ENCODE measurements around the gene MT1X. TPM values are rescaled to one million over a fixed set of nuclear protein-coding genes. Genes with fewer than 3 reads are reported as not detected.
A peak's percentile ranks its signal among the peaks of the same experiment; 100 is the strongest.

Gene MT1X
- total RNA-seq, 1 donor from 2014 or later = 19.6 TPM

GRCh38 chr16:56726926-56727325 lies 44.7 kb downstream of the MT1X start:
- no peak for TF ChIP-seq CTCF (IDR thresholded peaks at IDR 0.05; ENCODE audit: insufficient read depth, low read length, poor library complexity, severe bottlenecking)
- Histone ChIP-seq H3K4me3 (ENCODE audit: low read depth, low read length) (no peak overlapping the region), H3K36me3 (ENCODE audit: control insufficient read depth, insufficient read depth, low read length) (no peaks in the 10 kb centered on the region), H3K27me3 (ENCODE audit: control insufficient read depth, insufficient read depth, low read length) (no peaks in the 10 kb centered on the region)
- no peak for DNase-seq (ENCODE audit: low read depth)

GRCh38 chr16:56728027-56728426 lies 45.8 kb downstream of the MT1X start:
- no peak for DNase-seq (ENCODE audit: low read depth)
- H3K27me3 ChIP-seq (ENCODE audit: control insufficient read depth, insufficient read depth, low read length) = no peaks in the 10 kb centered on the region
- no peaks in the 10 kb centered on the region for H3K36me3 ChIP-seq (ENCODE audit: control insufficient read depth, insufficient read depth, low read length)
- TF ChIP-seq CTCF (IDR thresholded peaks at IDR 0.05; ENCODE audit: insufficient read depth, low read length, poor library complexity, severe bottlenecking) = no peak
- no peak overlapping the region for H3K4me3 ChIP-seq (ENCODE audit: low read depth, low read length)

- Histone ChIP-seq H3K4me3 (ENCODE audit: low read depth, low read length) (peak overlapping the region; percentile 65), H3K36me3 (ENCODE audit: control insufficient read depth, insufficient read depth, low read length) (no peaks in the 10 kb centered on the region), H3K27me3 (ENCODE audit: control insufficient read depth, insufficient read depth, low read length) (no peaks in the 10 kb centered on the region)
- TF ChIP-seq CTCF (IDR thresholded peaks at IDR 0.05; ENCODE audit: insufficient read depth, low read length, poor library complexity, severe bottlenecking) = no peak
- DNase-seq (ENCODE audit: low read depth) = no peak
These were observed 46.9 kb downstream of the MT1X start for GRCh38 chr16:56728980-56729734.

GRCh38 chr16:56729735-56730662 lies 47.7 kb downstream of the MT1X start, which contains the start of gene NUP93:
TSS of gene NUP93 (plus strand) at chr16:56730129. CDS start at chr16:56748248, 18,119 bp downstream.
- peak; percentile 63 for DNase-seq (ENCODE audit: low read depth)
- TF ChIP-seq CTCF (IDR thresholded peaks at IDR 0.05; ENCODE audit: insufficient read depth, low read length, poor library complexity, severe bottlenecking) = no peak
- H3K36me3 ChIP-seq (ENCODE audit: control insufficient read depth, insufficient read depth, low read length) = no peaks in the 10 kb centered on the region
- peak within 1 kb of the TSS; percentile 65 for H3K4me3 ChIP-seq (ENCODE audit: low read depth, low read length)
- H3K27me3 ChIP-seq (ENCODE audit: control insufficient read depth, insufficient read depth, low read length) = no peaks in the 10 kb centered on the region

GRCh38 chr16:56732366-56732765 lies 50.1 kb downstream of the MT1X start:
- no peak overlapping the region for H3K4me3 ChIP-seq (ENCODE audit: low read depth, low read length)
- no peaks in the 10 kb centered on the region for H3K27me3 ChIP-seq (ENCODE audit: control insufficient read depth, insufficient read depth, low read length)
- H3K36me3 ChIP-seq (ENCODE audit: control insufficient read depth, insufficient read depth, low read length) = no peaks in the 10 kb centered on the region
- DNase-seq (ENCODE audit: low read depth) = no peak
- no peak for TF ChIP-seq CTCF (IDR thresholded peaks at IDR 0.05; ENCODE audit: insufficient read depth, low read length, poor library complexity, severe bottlenecking)
